Measurements from ENCODE around the gene ZMYND8.

- no peak for TF ChIP-seq CTCF (IDR thresholded peaks at IDR 0.05; ENCODE audit: low read length)
- no peak for TF ChIP-seq EZH2phosphoT487 (IDR thresholded peaks at IDR 0.05; ENCODE audit: low read length)
- no peak for TF ChIP-seq EZH2 (optimal IDR thresholded peaks at IDR 0.05; ENCODE audit: low read depth, low read length)
These were observed 112.0 kb downstream of the ZMYND8 start for GRCh38 chr20:47244451-47244850.
